Lung (tissue), 12 donors: Measurements from ENCODE around the gene FRS2. TPM values are rescaled to one million over a fixed set of nuclear protein-coding genes. Genes with fewer than 3 reads are reported as not detected.

Source experiments
- ATAC-seq: fragments of 200-7000 bp; cut with Tn5 transposase; one replicate; pipeline ENCODE4 v1.9.1; 2020; ENCODE audit warnings: moderate number of reproducible peaks; ENCODE audit not compliant: insufficient read depth, low FRiP score
- DNase-seq, 3 donors: peaks; one replicate each; pipeline ENCODE4 v3.0.0-alpha.2; 2013 to 2017
- H3K27ac ChIP-seq, 2 donors: one replicate each; pipeline ENCODE4 v1.5.1; 2013; ENCODE audit warnings: mild to moderate bottlenecking in 2 of 2, moderate library complexity in 2 of 2, control low read depth in 1 of 2, inconsistent platforms in 1 of 2, low read depth in 1 of 2, low read length in 1 of 2
- H3K27me3 ChIP-seq, 3 donors: one replicate each; pipeline ENCODE4 v1.5.1; 2013; ENCODE audit warnings: low read length in 2 of 3; ENCODE audit not compliant: control insufficient read depth in 3 of 3, insufficient read depth in 3 of 3
- H3K36me3 ChIP-seq, 4 donors: one replicate each; pipeline ENCODE4 v1.5.1; 2013; ENCODE audit warnings: low read length in 4 of 4, mild to moderate bottlenecking in 1 of 4, moderate library complexity in 1 of 4; ENCODE audit not compliant: control insufficient read depth in 4 of 4, insufficient read depth in 4 of 4
- H3K4me1 ChIP-seq, 5 donors: one replicate each; pipeline ENCODE4 v1.5.1; 2013; ENCODE audit warnings: low read length in 5 of 5, mild to moderate bottlenecking in 2 of 5, moderate library complexity in 1 of 5; ENCODE audit not compliant: control insufficient read depth in 5 of 5, insufficient read depth in 5 of 5
- H3K4me3 ChIP-seq: one replicate; pipeline ENCODE4 v1.5.1; 2013; ENCODE audit warnings: mild to moderate bottlenecking, control low read depth, moderate library complexity
- H3K9ac ChIP-seq, 2 donors: one replicate each; pipeline ENCODE4 v1.5.1; 2013; ENCODE audit warnings: low read length in 2 of 2, control low read depth in 1 of 2; ENCODE audit not compliant: insufficient read depth in 1 of 2
- H3K9me3 ChIP-seq, 4 donors: one replicate each; pipeline ENCODE4 v1.5.1; 2013; ENCODE audit warnings: low read length in 3 of 4, mild to moderate bottlenecking in 1 of 4, moderate library complexity in 1 of 4; ENCODE audit not compliant: control insufficient read depth in 4 of 4, insufficient read depth in 3 of 4
- WGBS, 2 donors: extraction: QIAGEN DNeasy Blood & Tissue Kit; methylation state at CpG; one replicate each; pipeline ENCODE4 v1.1.7; 2013; 5-methylcytosine and 5-hydroxymethylcytosine counted together
- polyA plus RNA-seq, 2 donors: library from polyadenylated mRNA; stranded (reverse); fragments of 200-250 nt; gene quantifications; one replicate each; pipeline ENCODE4 v1.2.1, GENCODE V29; 2013
- total RNA-seq, 2 donors: library from RNA; depleted of rRNA in 1 of 2; stranded (reverse); fragments of >200 nt in 1 of 2; gene quantifications; one replicate each; pipeline ENCODE4 v1.2.1, GENCODE V29; 2014 to 2021
- TF ChIP-seq, protein P1 (sequence below): IDR thresholded peaks from 2 replicates; pipeline ENCODE4 v1.5.1; 2012; ENCODE audit warnings: mild to moderate bottlenecking; ENCODE audit errors: control extremely low read depth, extremely low read depth
- donor health status: control.
- donor health status: control.
- donor health status: Bipolar disorder and iron deficiency.
- donor health status: healthy.
- donor health status: DM: yes; HTN: yes; CAD: no.

FRS2 gene
- total and polyA plus RNA-seq, 4 donors: 4.7 to 66.7 (median 20.1) TPM

GRCh38 chr12:69616025-69616424 is 145.8 kb downstream of the FRS2 start:
- Histone ChIP-seq H3K4me3 (no peak overlapping the region), H3K27me3 (no peaks in the 10 kb centered on the region), H3K9me3 (no peaks in the 10 kb centered on the region), H3K27ac (no peak overlapping the region), H3K4me1 (peaks cover 0 to 4% (median 0%) of the 10 kb centered on the region in 5 donors), H3K9ac (no peak overlapping the region), H3K36me3 (no peaks in the 10 kb centered on the region)
- TF ChIP-seq, protein P1, sequence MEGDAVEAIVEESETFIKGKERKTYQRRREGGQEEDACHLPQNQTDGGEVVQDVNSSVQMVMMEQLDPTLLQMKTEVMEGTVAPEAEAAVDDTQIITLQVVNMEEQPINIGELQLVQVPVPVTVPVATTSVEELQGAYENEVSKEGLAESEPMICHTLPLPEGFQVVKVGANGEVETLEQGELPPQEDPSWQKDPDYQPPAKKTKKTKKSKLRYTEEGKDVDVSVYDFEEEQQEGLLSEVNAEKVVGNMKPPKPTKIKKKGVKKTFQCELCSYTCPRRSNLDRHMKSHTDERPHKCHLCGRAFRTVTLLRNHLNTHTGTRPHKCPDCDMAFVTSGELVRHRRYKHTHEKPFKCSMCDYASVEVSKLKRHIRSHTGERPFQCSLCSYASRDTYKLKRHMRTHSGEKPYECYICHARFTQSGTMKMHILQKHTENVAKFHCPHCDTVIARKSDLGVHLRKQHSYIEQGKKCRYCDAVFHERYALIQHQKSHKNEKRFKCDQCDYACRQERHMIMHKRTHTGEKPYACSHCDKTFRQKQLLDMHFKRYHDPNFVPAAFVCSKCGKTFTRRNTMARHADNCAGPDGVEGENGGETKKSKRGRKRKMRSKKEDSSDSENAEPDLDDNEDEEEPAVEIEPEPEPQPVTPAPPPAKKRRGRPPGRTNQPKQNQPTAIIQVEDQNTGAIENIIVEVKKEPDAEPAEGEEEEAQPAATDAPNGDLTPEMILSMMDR: no peak
- 78 to 80% methylated on average over 14 of the region's 14 CpGs for WGBS, 2 donors
- DNase-seq (no peak), ATAC-seq (no peak)

DNA sequence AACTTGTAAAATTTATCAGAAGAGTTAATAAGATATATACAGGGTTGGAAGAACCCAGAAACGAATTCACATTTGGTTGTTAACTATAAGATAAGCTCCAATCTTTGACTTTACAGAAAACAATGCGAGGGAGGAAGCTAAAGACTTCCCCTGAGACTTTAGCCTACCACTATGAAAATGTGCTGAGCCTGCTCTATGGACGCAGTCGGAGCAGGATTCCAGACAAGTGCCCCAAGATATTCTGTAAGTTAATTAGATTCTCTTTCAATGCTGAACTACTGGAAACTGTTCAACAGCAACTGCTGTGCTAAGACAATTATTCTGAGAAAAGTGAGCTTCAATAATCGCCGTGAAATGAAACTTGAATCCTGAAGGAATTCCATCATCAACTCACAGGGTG is 148.9 kb downstream of the FRS2 start:
- H3K9me3 ChIP-seq: no peaks in the 10 kb centered on the region
- no peaks in the 10 kb centered on the region for H3K36me3 ChIP-seq
- ATAC-seq (no peak), DNase-seq (peak in 1 of 3 donors; percentile 6)
- H3K4me3 ChIP-seq: no peak overlapping the region
- no peak overlapping the region for H3K9ac ChIP-seq
- H3K27ac ChIP-seq: no peak overlapping the region
- 61 to 77% methylated on average over 6 of the region's 6 CpGs for WGBS, 2 donors
- no peaks in the 10 kb centered on the region for H3K27me3 ChIP-seq
- peaks cover 0 to 6% (median 0%) of the 10 kb centered on the region in 5 donors for H3K4me1 ChIP-seq
- TF ChIP-seq, protein P1: no peak

DNA sequence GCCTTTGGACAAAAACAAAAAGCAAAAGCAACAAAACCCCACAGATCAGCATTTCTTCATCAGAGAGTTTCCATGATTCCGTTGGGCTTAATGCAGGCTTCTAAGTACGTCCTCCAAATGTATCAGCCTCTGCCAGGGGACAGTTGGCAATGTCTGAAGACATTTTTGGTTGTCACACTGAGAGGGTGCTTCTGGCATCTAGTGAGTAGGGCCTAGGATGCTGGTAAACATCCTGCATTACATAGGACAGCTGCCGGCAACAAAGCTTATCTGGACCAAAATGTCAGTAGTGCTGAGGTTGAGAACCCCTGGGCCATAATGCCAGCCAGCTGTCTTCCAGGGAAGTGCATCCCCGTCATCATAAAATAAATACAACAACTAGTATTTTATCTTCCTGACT is 149.9 kb downstream of the FRS2 start:
- Histone ChIP-seq H3K9me3 (no peaks in the 10 kb centered on the region), H3K36me3 (no peaks in the 10 kb centered on the region), H3K4me3 (no peak overlapping the region), H3K27me3 (no peaks in the 10 kb centered on the region), H3K9ac (no peak overlapping the region), H3K27ac (no peak overlapping the region), H3K4me1 (peaks cover 0 to 6% (median 0%) of the 10 kb centered on the region in 5 donors)
- 72 to 78% methylated on average over 4 of the region's 4 CpGs for WGBS, 2 donors
- no peak for ATAC-seq
- TF ChIP-seq, protein P1: no peak
- peak in 2 of 3 donors; percentile 18 to 26 for DNase-seq

- Histone ChIP-seq H3K4me3 (no peak overlapping the region), H3K4me1 (peaks cover 0 to 6% (median 0%) of the 10 kb centered on the region in 5 donors), H3K27ac (no peak overlapping the region), H3K9ac (no peak overlapping the region), H3K9me3 (no peaks in the 10 kb centered on the region), H3K36me3 (no peaks in the 10 kb centered on the region), H3K27me3 (no peaks in the 10 kb centered on the region)
- ATAC-seq (no peak), DNase-seq (no peak)
- WGBS, 2 donors: 88 to 98% methylated on average over 2 of the region's 2 CpGs
- TF ChIP-seq, protein P1: no peak
Observed at GRCh38 chr12:69620921-69621320, 150.7 kb downstream of the FRS2 start.
